Measurements from ENCODE around the gene TUBB4A.

GRCh38 chr19:6482343-6482686 is 19.8 kb downstream of the TUBB4A start:
- no peak for TF ChIP-seq CTCF (IDR thresholded peaks at IDR 0.05; ENCODE audit: insufficient read depth, low read depth, low read length)
- no peak for TF ChIP-seq EZH2 (IDR thresholded peaks at IDR 0.05; ENCODE audit: insufficient read depth, low read length)
